AG04450 (cell line): ENCODE data around the gene CYP3A7. TPM values are rescaled to one million over a fixed set of nuclear protein-coding genes. Genes with fewer than 3 reads are reported as not detected.
"Not testable (repeated sequence)": the region's sequence is repeated elsewhere in the genome, so short reads cannot be mapped to it uniquely, and the experiment has no call there.

Experiments
- CTCF ChIA-PET: fragments of 300-600, 350-600 bp; formaldehyde crosslinking; extraction: SDS; loops from one replicate; lab custom pipeline; 2022; ENCODE audit warnings: antibody characterized with exemption, inconsistent platforms; lab: Charles Lee
- POLR2A ChIA-PET: fragments of 350-600 bp; formaldehyde crosslinking; extraction: SDS; loops from one replicate; lab custom pipeline; 2021; ENCODE audit warnings: antibody characterized with exemption, inconsistent platforms; lab: Yijun Ruan, JAX
- DNase-seq: peaks from one replicate; pipeline ENCODE4 v3.0.0-alpha.2; 2011; ENCODE audit warnings: low read depth, low spot score
- H3K27ac ChIP-seq: one replicate; pipeline ENCODE4 v1.5.1; 2012; ENCODE audit warnings: low read depth, low read length, control low read depth
- H3K27me3 ChIP-seq: one replicate; pipeline ENCODE4 v1.6.0; 2012; ENCODE audit warnings: low read length; ENCODE audit not compliant: control insufficient read depth, insufficient read depth
- H3K4me3 ChIP-seq: 2 replicates; pipeline ENCODE4 v1.5.1; 2011; ENCODE audit warnings: mild to moderate bottlenecking, low read depth, low read length, control low read depth
- H3K9me3 ChIP-seq: 2 replicates; pipeline ENCODE4 v1.5.1; 2012; ENCODE audit warnings: low read length; ENCODE audit not compliant: control insufficient read depth, insufficient read depth
- CTCF ChIP-seq: IDR thresholded peaks from 2 replicates; pipeline ENCODE4 v1.5.1; 2011; ENCODE audit warnings: low read depth, low read length, control low read depth, inconsistent platforms
- polyA plus RNA-seq: library from polyadenylated mRNA; depleted of rRNA; stranded (reverse); fragments of >200 nt; gene quantifications from 2 replicates; pipeline ENCODE4 v1.2.3, GENCODE V29; 2011

CYP3A7 gene
- polyA plus RNA-seq, 1 experiment = 0.17 TPM

DNA sequence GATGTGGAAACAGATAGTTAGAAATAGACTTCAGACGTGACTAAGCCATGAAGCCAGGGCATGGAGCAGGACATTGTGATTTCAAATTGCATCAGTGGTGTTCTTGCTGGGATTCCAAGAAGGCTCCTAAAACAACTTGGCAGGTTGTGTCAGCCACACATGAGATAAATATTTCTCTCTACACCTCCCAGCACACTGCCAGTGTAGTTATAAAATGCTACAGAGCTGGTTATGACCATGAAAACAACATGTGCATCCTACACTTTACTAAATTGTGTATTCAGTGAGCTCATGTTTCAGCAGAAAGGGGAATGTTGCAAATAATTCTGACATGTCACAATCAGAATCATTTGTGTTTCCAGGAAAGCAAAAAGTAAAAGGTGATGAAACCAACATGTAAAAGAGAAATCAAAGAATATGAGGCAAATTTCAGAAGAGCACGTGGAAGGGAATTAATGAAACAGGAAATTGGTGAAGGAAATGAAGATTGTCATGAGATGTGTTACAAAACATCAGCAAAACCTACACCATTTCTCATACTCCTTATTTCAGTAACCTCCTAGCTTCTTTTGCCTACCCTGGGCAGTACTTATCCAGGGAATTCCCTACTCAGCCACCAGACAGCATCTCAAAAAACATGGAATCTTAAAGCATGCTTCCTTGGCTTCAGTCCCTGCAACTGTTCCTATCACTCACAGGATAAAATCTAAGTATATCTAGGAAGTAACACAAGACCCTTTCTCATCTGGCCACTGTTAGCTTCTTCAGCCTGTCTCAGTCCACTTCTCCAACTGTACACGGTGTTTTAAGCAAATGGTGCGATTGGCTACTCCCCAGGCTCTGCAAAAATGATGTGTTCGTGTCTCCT is 5.8 kb upstream of the CYP3A7 start:
- POLR2A ChIA-PET = no interaction called here
- H3K9me3 ChIP-seq = no peaks in the 10 kb centered on the region
- no peak for DNase-seq
- CTCF ChIA-PET = no interaction called here
- H3K27ac ChIP-seq = no peak overlapping the region
- no peak overlapping the region for H3K4me3 ChIP-seq
- TF ChIP-seq CTCF = no peak
- no peaks in the 10 kb centered on the region for H3K27me3 ChIP-seq

GRCh38 chr7:99739699-99740572 is 4.9 kb upstream of the CYP3A7 start:
- POLR2A ChIA-PET = no interaction called here

GRCh38 chr7:99737726-99738125 is 2.7 kb upstream of the CYP3A7 start:
- DNase-seq = no peak
- H3K9me3 ChIP-seq = no peaks in the 10 kb centered on the region
- ChIA-PET POLR2A (no interaction called here), CTCF (no interaction called here)
- H3K4me3 ChIP-seq = no peak overlapping the region
- H3K27me3 ChIP-seq = no peaks in the 10 kb centered on the region
- TF ChIP-seq CTCF = no peak
- no peak overlapping the region for H3K27ac ChIP-seq

More at GRCh38 chr7:99739699-99740572, 4.9 kb upstream of the CYP3A7 start:
- DNase-seq = no peak
- TF ChIP-seq CTCF = no peak
- CTCF ChIA-PET = no interaction called here
- H3K27ac ChIP-seq = no peak overlapping the region
- no peaks in the 10 kb centered on the region for H3K27me3 ChIP-seq
- H3K9me3 ChIP-seq = no peaks in the 10 kb centered on the region
- H3K4me3 ChIP-seq = no peak overlapping the region

GRCh38 chr7:99736667-99737066 is 1.7 kb upstream of the CYP3A7 start:
- H3K9me3 ChIP-seq, H3K27ac ChIP-seq, DNase-seq, H3K4me3 ChIP-seq, POLR2A ChIA-PET, H3K27me3 ChIP-seq, CTCF ChIA-PET: not testable (repeated sequence)

DNA sequence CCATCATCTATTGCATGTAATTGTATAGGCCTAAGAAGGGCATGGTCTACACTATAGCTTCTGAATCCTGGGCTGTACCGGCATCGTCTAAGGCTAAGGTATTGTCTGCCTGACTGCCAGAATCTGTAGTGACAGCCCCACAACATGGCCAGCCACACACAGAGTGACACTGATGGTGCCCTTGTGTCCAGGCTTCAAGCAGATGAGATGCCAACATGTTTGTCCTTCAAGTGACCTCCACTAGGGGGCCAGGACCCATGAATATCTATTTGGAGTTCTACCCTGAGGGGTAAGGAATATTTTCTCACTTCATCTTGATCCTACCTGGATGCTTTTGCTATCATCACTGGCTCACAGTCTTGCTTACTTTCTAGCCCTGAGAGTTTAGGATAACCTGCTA is 1.5 kb downstream of the CYP3A7 start:
- DNase-seq = no peak

More for the DNA sequence above, 1.5 kb downstream of the CYP3A7 start:
- H3K27ac ChIP-seq = no peak overlapping the region
- peaks cover 3% of the 10 kb centered on the region for H3K27me3 ChIP-seq
- ChIA-PET POLR2A (no interaction called here), CTCF (no interaction called here)
- peak; percentile 29 for TF ChIP-seq CTCF
- no peak overlapping the region for H3K4me3 ChIP-seq
- no peaks in the 10 kb centered on the region for H3K9me3 ChIP-seq
